DND-41 (cell line): ENCODE data around the gene CNOT6L.

Experiments
- ATAC-seq: fragments of 200-7000 bp; cut with Tn5 transposase; 3 replicates; pipeline ENCODE4 v1.9.1; 2021; ENCODE audit warnings: low read depth; ENCODE audit not compliant: insufficient read depth
- DNase-seq: peaks from one replicate; pipeline ENCODE4 v3.0.0-alpha.2; 2020
- H2AFZ ChIP-seq: 2 replicates; pipeline ENCODE4 v1.6.0; 2012; ENCODE audit warnings: low read depth, low read length
- H3K27ac ChIP-seq: 2 replicates; pipeline ENCODE4 v1.5.1; 2012; ENCODE audit warnings: low read length, inconsistent platforms
- H3K27me3 ChIP-seq: fragments of 200-600 bp; sonication (generic); 2 replicates; pipeline ENCODE4 v1.6.0; 2012; ENCODE audit warnings: low read length, mild to moderate bottlenecking, inconsistent platforms; ENCODE audit not compliant: insufficient read depth, poor library complexity
- H3K36me3 ChIP-seq: 2 replicates; pipeline ENCODE4 v1.5.1; 2012; ENCODE audit warnings: low read length, inconsistent platforms; ENCODE audit not compliant: insufficient read depth
- H3K4me1 ChIP-seq: 2 replicates; pipeline ENCODE4 v1.5.1; 2012; ENCODE audit warnings: mild to moderate bottlenecking, low read length; ENCODE audit not compliant: insufficient read depth
- H3K4me2 ChIP-seq: 2 replicates; pipeline ENCODE4 v1.6.0; 2012; ENCODE audit warnings: mild to moderate bottlenecking, moderate library complexity, low read length, inconsistent platforms; ENCODE audit not compliant: insufficient read depth
- H3K4me3 ChIP-seq, 2 experiments: fragments of 200-600 bp in 1 of 2; shearing (Covaris generic) in 1 of 2; 2 replicates each; pipeline ENCODE4 v1.5.1; 2012 to 2016; ENCODE audit warnings: inconsistent platforms in 2 of 2, low read length in 2 of 2, mild to moderate bottlenecking in 2 of 2, low read depth in 1 of 2, moderate library complexity in 1 of 2
- H3K79me2 ChIP-seq: 2 replicates; pipeline ENCODE4 v1.6.0; 2012; ENCODE audit warnings: low read length, inconsistent platforms; ENCODE audit not compliant: insufficient read depth
- H3K9ac ChIP-seq: 2 replicates; pipeline ENCODE4 v1.6.0; 2012; ENCODE audit warnings: low read depth, mild to moderate bottlenecking, inconsistent platforms, low read length, moderate library complexity
- H3K9me3 ChIP-seq: 2 replicates; pipeline ENCODE4 v1.5.1; 2012; ENCODE audit warnings: low read length, moderate library complexity, mild to moderate bottlenecking, inconsistent platforms; ENCODE audit not compliant: insufficient read depth, severe bottlenecking
- H4K20me1 ChIP-seq: 2 replicates; pipeline ENCODE4 v1.6.0; 2012; ENCODE audit warnings: low read length; ENCODE audit not compliant: insufficient read depth
- EZH2 ChIP-seq: IDR thresholded peaks from 3 replicates; pipeline ENCODE4 v1.6.1; 2012; ENCODE audit warnings: borderline replicate concordance, low read depth, mild to moderate bottlenecking, moderate library complexity, low read length, inconsistent platforms; ENCODE audit not compliant: severe bottlenecking
- TF ChIP-seq, protein P1 (sequence below): IDR thresholded peaks from 2 replicates; pipeline ENCODE4 v1.5.1; 2012; ENCODE audit warnings: borderline replicate concordance, low read length, moderate library complexity, mild to moderate bottlenecking; ENCODE audit not compliant: poor library complexity, severe bottlenecking; ENCODE audit errors: extremely low read depth

CNOT6L gene

GRCh38 chr4:77797239-77797638, 21.9 kb downstream of the CNOT6L start:
- TF ChIP-seq EZH2, result no peak
- TF ChIP-seq, protein P1, sequence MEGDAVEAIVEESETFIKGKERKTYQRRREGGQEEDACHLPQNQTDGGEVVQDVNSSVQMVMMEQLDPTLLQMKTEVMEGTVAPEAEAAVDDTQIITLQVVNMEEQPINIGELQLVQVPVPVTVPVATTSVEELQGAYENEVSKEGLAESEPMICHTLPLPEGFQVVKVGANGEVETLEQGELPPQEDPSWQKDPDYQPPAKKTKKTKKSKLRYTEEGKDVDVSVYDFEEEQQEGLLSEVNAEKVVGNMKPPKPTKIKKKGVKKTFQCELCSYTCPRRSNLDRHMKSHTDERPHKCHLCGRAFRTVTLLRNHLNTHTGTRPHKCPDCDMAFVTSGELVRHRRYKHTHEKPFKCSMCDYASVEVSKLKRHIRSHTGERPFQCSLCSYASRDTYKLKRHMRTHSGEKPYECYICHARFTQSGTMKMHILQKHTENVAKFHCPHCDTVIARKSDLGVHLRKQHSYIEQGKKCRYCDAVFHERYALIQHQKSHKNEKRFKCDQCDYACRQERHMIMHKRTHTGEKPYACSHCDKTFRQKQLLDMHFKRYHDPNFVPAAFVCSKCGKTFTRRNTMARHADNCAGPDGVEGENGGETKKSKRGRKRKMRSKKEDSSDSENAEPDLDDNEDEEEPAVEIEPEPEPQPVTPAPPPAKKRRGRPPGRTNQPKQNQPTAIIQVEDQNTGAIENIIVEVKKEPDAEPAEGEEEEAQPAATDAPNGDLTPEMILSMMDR, result no peak
- no peak for ATAC-seq
- peaks cover 54% of the 10 kb centered on the region for H4K20me1 ChIP-seq

DNA sequence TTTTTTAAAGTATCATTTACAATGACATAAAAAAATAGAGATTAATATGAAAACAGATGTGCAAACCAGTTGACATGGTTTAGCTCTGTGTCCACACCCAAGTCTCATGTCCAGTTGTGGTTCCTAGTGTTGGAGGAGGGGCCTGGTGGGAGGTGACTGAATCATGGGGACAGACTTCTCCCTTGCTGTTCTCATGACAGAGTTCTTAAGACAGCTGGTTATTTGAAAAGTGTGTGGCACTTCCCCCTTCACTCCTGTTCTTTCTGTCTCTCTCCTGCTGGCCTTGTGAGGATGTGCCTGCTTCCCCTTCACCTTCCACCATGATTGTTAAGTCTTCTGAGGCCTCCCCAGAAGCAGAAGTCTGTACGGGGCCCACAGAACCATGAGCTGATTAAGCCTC, 23.8 kb downstream of the CNOT6L start:
- no peak overlapping the region for H3K9ac ChIP-seq
- H2AFZ ChIP-seq, result no peak overlapping the region
- H4K20me1 ChIP-seq, result peaks cover 48% of the 10 kb centered on the region
- H3K27ac ChIP-seq, result no peak overlapping the region
- peaks cover 100% of the 10 kb centered on the region for H3K79me2 ChIP-seq
- no peaks in the 10 kb centered on the region for H3K9me3 ChIP-seq
- ATAC-seq (no peak), DNase-seq (no peak)
- H3K36me3 ChIP-seq, result peaks cover 2% of the 10 kb centered on the region
- no peak overlapping the region for H3K4me2 ChIP-seq
- TF ChIP-seq, protein P1, result no peak
- TF ChIP-seq EZH2, result no peak
- no peaks in the 10 kb centered on the region for H3K4me1 ChIP-seq
- H3K27me3 ChIP-seq, result no peaks in the 10 kb centered on the region
- no peak overlapping the region for H3K4me3 ChIP-seq

More at GRCh38 chr4:77797239-77797638, 21.9 kb downstream of the CNOT6L start:
- peaks cover 100% of the 10 kb centered on the region for H3K79me2 ChIP-seq
- no peak overlapping the region for H3K9ac ChIP-seq
- H3K9me3 ChIP-seq, result no peaks in the 10 kb centered on the region
- peaks cover 2% of the 10 kb centered on the region for H3K36me3 ChIP-seq
- no peak overlapping the region for H3K27ac ChIP-seq
- DNase-seq, result no peak
- H3K4me3 ChIP-seq, result no peak overlapping the region
- no peak overlapping the region for H3K4me2 ChIP-seq
- no peaks in the 10 kb centered on the region for H3K27me3 ChIP-seq
- peaks cover 11% of the 10 kb centered on the region for H3K4me1 ChIP-seq
- H2AFZ ChIP-seq, result no peak overlapping the region

DNA sequence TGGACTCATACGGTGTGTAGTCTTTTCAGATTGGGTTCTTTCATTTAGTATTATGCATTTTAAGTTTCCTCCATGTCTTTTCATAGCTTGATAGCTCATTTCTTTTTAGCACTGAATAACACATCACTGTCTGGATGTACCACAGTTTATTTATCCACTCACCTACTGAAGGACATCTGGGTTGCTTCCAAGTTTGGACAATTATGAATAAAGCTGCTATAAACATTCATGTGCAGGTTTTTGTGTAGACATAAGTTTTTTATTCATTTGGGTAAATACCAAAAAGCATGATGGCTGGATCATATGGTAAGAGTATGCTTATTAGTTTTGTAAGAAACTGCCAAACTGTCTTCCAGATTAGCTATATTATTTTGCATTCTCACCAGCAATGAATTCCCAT, 29.0 kb downstream of the CNOT6L start:
- TF ChIP-seq, protein P1, result no peak
- TF ChIP-seq EZH2, result no peak

DNA sequence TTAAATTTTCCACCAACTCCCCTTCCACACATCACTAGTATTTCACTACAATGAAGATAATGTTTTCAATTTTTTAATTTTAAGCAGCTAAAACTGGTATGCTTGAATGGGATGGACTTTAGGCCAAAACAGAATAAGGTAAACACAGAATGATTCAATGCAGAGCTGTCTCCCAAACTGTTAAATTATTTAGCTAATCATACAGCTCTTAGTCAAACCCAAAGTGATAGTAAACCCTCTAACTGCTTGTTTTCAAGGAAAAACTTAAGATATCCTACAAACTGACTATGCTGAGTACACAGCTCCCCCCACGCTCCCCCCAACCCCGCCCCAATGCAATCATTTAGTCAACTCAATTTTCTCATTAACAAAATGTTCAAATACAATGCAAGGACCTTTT, 30.2 kb downstream of the CNOT6L start:
- DNase-seq (no peak), ATAC-seq (no peak)
- Histone ChIP-seq H2AFZ (no peak overlapping the region), H3K4me1 (no peaks in the 10 kb centered on the region), H3K4me2 (no peak overlapping the region), H3K9me3 (no peaks in the 10 kb centered on the region), H3K79me2 (peaks cover 100% of the 10 kb centered on the region), H4K20me1 (peaks cover 66% of the 10 kb centered on the region), H3K36me3 (no peaks in the 10 kb centered on the region), H3K9ac (no peak overlapping the region), H3K27me3 (no peaks in the 10 kb centered on the region), H3K4me3 (no peak overlapping the region), H3K27ac (no peak overlapping the region)
- TF ChIP-seq EZH2, result no peak
- TF ChIP-seq, protein P1, result no peak

More for the DNA sequence above, 29.0 kb downstream of the CNOT6L start:
- Histone ChIP-seq H3K27me3 (no peaks in the 10 kb centered on the region), H2AFZ (no peak overlapping the region), H3K9ac (no peak overlapping the region), H3K79me2 (peaks cover 100% of the 10 kb centered on the region), H3K4me2 (no peak overlapping the region), H4K20me1 (peaks cover 56% of the 10 kb centered on the region), H3K4me3 (no peak overlapping the region), H3K36me3 (no peaks in the 10 kb centered on the region), H3K27ac (no peak overlapping the region), H3K9me3 (no peaks in the 10 kb centered on the region), H3K4me1 (no peaks in the 10 kb centered on the region)
- DNase-seq, result no peak
- no peak for ATAC-seq
